ENCODE measurements around the gene ANKRD13B. TPM values are rescaled to one million over a fixed set of nuclear protein-coding genes. Genes with fewer than 3 reads are reported as not detected.

ANKRD13B gene
- total and polyA plus RNA-seq, 2 of the 13 experiments (the other 11 are each of a cell fraction or from before 2014, with no cell fraction given) = 1.7 to 1.8 TPM

- TF ChIP-seq ZNF687 (CRISPR knock-in tag; IDR thresholded peaks at IDR 0.05) (peak; percentile 53), CHD4 (IDR thresholded peaks at IDR 0.05; ENCODE audit: borderline replicate concordance, low read length) (no peak), ZNF557 (CRISPR knock-in tag; IDR thresholded peaks at IDR 0.05) (0 out of 2 replicates have a peak, but pooled peaks have one; percentile 32), SKIL (CRISPR knock-in tag; IDR thresholded peaks at IDR 0.05; ENCODE audit: borderline replicate concordance) (0 out of 2 replicates have a peak, but pooled peaks have one; percentile 20), TFAP4 (IDR thresholded peaks at IDR 0.05; ENCODE audit: borderline replicate concordance, low read depth) (peak; percentile 40; the same call in 1 of the 2 replicates), ETS1 (CRISPR knock-in tag; IDR thresholded peaks at IDR 0.05) (0 out of 2 replicates have a peak, but pooled peaks have one; percentile 4), ZNF274 (CRISPR knock-in tag; IDR thresholded peaks at IDR 0.05) (no peak), TCF12 (IDR thresholded peaks at IDR 0.05) (no peak), TCF12 (CRISPR knock-in tag; IDR thresholded peaks at IDR 0.05) (0 out of 2 replicates have a peak, but pooled peaks have one; percentile 47), TEAD2 (CRISPR knock-in tag; IDR thresholded peaks at IDR 0.05) (no peak), SALL2 (CRISPR knock-in tag; IDR thresholded peaks at IDR 0.05) (peak; percentile 29; the same call in 1 of the 2 replicates), NR2C2 (CRISPR knock-in tag; IDR thresholded peaks at IDR 0.05; ENCODE audit: borderline replicate concordance) (0 out of 2 replicates have a peak, but pooled peaks have one; percentile 7), ZNF329 (CRISPR knock-in tag; IDR thresholded peaks at IDR 0.05; ENCODE audit: low read depth) (0 out of 2 replicates have a peak, but pooled peaks have one; percentile 16), JDP2 (CRISPR knock-in tag; IDR thresholded peaks at IDR 0.05; ENCODE audit: borderline replicate concordance) (no peak), KLF12 (CRISPR knock-in tag; IDR thresholded peaks at IDR 0.05; ENCODE audit: borderline replicate concordance) (0 out of 2 replicates have a peak, but pooled peaks have one; percentile 34)
Observed at GRCh38 chr17:29590411-29591145, 2.4 kb upstream of the ANKRD13B start (continued).

Data from HepG2 (cell line).